HG03196 (cell line): Measurements from ENCODE around the gene ARID3C.

Source experiments
- ATAC-seq: cut with Tn5 transposase; IDR thresholded peaks from one replicate; pipeline ENCODE4 v1.9.1; 2021; ENCODE audit not compliant: unreplicated experiment

The ARID3C gene

DNA sequence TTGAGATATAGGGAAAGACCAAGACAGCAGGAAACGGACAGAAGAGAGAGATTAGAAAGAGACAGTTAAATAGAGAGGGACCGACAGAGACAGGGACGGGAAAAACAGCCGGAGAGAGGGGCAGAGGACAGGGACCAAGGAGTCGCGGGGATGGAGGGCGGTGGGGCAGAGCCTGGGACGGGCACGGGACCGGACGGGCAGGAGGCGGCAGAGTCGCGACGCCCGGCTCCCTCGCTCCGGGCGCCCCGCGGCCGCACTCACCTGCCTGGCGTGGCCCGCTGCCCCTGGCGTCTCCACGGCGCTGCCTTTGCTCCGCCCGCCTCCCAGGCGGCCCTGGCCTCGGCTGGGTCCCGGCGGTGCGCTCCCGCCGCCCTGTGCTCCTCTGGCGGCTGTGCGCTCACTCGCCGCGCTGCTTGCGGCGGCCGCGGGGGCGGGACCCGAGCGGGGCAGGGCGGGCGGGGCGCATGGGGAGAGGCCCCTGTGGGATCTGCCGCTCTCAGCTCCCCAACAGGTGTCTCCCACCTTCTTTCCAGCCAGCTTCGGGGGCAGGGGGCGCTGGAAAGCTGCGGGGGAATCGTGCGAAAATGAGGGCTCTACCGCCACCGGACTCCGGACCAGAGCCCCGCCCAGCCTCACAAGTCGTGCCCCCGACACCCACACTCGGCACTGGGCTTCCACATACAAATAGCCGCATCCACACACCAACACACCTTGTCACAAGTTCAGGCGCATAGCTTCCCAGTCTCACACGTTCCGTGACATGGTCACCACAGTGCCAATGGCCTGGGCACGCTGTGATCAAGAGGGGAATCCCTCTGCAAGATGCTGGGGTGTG lies at the start of gene ARID3C:
Gene ARID3C (minus strand): TSS at position 411 of the 835 bp plus-strand sequence. CDS start 1,052 bp downstream, outside the sequence.
- no peak for ATAC-seq

DNA sequence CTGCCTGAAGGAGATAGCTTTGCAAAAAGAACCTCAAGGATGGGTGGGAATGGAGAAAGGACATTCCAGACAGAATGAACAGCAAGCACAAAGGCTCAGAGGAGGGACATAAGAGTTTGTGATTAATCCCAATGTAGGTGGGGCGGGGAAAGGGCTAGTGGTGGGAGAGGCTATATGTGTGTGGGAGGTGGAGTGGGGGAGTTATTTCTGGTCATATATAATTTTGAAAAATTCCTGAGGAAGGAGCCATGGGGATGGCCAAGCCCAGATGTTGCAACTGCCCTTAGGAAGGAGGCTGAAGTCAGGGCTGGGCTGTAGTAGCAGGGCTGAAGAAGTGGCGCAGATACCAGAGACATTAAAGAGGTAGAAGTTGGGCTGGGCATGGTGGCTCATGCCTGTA lies 47.0 kb upstream of the ARID3C start:
- no peak for ATAC-seq

DNA sequence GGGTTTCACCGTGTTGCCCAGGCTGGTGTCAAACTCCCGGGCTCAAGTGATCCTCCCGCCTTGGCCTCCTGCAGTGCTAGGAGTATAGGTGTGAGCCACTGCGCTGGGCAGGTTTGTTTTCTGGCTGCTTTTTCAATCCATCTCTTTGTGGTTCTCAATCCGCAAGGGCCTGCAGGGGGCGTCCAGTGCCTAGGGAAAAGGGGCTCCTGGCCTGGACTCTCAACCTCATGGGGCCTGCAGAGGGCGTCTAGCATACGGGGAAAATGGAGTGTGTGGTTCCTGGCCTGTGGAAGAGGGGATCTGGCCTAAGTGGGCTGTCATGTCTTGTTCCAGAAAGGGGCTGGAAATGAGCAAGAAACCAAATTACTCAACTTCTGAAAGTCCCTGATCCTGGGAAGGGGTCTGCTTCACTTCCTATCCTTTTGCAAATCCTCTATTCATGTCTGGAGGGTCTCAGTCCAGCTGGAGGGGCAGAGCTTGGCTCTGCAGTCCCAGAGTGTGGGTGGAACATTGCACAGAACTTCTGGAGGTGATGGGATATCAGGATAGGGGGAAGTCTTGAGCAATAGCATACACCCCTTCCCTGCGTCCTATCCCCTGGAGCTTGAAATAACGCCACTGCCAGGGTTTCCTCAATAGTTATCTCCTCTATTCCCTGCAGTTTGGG lies 46.3 kb upstream of the ARID3C start:
- ATAC-seq = no peak

DNA sequence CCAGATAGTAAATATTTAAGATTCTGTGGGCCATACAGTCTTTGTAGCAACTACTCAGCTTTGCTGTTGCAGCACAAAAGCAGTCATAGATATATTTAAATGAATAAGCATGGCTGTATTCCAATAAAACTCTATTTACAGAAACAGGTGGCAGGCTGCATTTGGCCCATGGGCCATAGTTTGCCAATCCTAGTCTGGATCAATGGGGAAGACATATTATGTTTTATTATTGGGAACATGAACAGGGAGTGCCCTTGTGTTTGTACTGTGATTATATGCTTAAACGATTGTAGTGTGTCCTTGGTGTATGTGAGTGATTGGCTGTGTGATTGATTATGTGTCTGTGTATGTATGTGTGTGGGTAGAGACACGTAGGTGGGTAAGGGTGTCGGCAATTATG lies 45.6 kb upstream of the ARID3C start:
- ATAC-seq = no peak

- ATAC-seq = no peak
These were observed 42.4 kb upstream of the ARID3C start for GRCh38 chr9:34671307-34671706.

GRCh38 chr9:34669809-34670562 lies 41.1 kb upstream of the ARID3C start:
- no peak for ATAC-seq

GRCh38 chr9:34665381-34666250 lies 36.8 kb upstream of the ARID3C start:
- peak; percentile 54 for ATAC-seq

- ATAC-seq = no peak
These were observed 36.2 kb upstream of the ARID3C start for GRCh38 chr9:34665067-34665380.

GRCh38 chr9:34664281-34665066 lies 35.6 kb upstream of the ARID3C start:
- ATAC-seq = no peak

DNA sequence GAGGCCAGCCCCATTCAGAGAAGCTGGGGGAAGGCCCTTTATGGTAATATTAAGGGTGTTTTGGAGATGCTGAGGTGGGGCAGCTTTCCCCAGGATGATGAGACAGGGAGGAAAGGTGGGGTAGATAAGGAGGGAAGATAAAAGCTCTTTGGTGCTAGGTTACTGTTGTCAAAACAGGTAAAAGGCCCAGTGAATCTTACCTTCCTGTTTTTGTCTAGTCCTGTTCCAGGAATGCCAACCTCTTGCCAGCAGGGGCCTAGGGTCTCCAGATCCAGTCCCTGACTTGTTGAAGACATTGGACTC lies 34.4 kb upstream of the ARID3C start:
- no peak for ATAC-seq

DNA sequence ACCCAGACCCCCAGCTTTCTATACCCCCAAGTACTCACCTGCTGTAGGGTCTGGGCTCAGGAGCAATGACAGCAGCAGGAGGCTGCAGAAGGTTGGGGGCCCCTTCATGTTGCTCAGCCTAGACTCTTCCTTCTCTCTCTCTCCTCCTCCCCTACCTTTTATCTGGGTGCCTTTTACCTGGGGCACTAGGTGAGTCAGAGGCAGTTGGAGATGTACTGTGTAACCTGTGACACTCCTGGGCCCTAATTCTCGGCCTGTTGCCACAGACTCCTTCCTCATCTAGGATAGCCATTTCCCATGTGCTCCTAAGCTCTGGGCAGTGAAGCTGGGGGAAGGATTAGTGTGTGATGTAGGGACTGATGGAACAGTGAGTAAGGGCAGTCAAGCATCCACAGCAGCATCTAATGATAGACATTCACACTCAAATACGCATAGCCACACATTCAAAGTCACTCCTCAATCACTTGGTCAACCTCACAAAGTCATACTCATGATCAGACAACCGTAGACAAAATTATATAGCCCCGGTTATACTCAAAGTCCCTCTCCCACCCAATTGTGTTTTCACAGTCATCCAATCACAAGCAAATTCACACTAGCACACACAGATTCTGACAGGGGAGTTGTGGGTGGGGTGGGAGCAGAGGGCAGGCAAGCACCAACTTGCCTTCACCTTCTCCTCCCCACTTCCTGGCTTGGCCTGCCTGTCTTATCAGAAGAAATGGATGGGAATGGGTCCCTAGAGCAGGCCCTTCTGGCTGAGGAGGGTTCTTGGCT lies 33.8 kb upstream of the ARID3C start, which contains the start of gene CCL27:
Gene CCL27 (minus strand): TSS at position 132 of the 777 bp plus-strand sequence. CDS start 24 bp downstream, at position 108.
- no peak for ATAC-seq

- ATAC-seq = no peak
These were observed 30.9 kb upstream of the ARID3C start for GRCh38 chr9:34659592-34660253.

GRCh38 chr9:34658461-34658860 lies 29.6 kb upstream of the ARID3C start:
- no peak for ATAC-seq

- ATAC-seq = no peak
These were observed 28.1 kb upstream of the ARID3C start for GRCh38 chr9:34656992-34657391.

DNA sequence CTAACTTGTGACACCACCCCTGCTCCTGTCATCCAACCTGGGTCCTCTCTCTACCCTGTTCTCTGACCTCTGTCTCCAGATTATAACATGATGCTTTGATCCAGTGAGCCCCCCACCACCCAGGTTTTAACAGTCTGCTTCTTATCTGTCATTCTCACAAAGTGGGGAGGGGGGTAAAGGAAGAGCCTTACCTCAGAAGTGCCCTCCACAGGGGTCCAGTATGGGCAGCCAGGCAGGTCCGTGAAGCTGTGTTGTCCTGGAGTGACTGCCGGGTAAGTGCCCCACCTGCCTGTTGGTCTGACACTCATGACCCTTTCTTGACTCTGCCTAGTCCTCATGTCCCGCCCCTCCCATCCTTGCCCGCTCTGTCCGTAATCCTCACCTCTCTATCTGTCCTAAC lies 26.5 kb upstream of the ARID3C start:
- no peak for ATAC-seq

GRCh38 chr9:34654323-34655051 lies 25.6 kb upstream of the ARID3C start:
- no peak for ATAC-seq

- ATAC-seq = no peak
These were observed 24.5 kb upstream of the ARID3C start for GRCh38 chr9:34653151-34654072.
